GM18511 (cell line): ENCODE data around the gene NR2C2AP.
A peak's percentile ranks its signal among the peaks of the same experiment; 100 is the strongest.

Experiments used
- ATAC-seq: cut with Tn5 transposase; IDR thresholded peaks from one replicate; pipeline ENCODE4 v1.9.1; 2021; ENCODE audit warnings: mild to moderate bottlenecking, moderate library complexity; ENCODE audit not compliant: unreplicated experiment

NR2C2AP gene

GRCh38 chr19:19215792-19216191, 12.6 kb upstream of the NR2C2AP start:
- ATAC-seq = no peak

GRCh38 chr19:19214892-19215291, 11.7 kb upstream of the NR2C2AP start:
- no peak for ATAC-seq

GRCh38 chr19:19214159-19214490, 10.9 kb upstream of the NR2C2AP start:
- no peak for ATAC-seq

- no peak for ATAC-seq
Measured at GRCh38 chr19:19213426-19214158, 10.4 kb upstream of the NR2C2AP start.

- no peak for ATAC-seq
Measured at GRCh38 chr19:19212916-19213315, 9.7 kb upstream of the NR2C2AP start.

- no peak for ATAC-seq
Measured at GRCh38 chr19:19211499-19212420, 8.5 kb upstream of the NR2C2AP start, which contains the start of gene NCAN. NCAN (plus strand) TSS chr19:19211958; CDS start chr19:19216954, 4,996 bp downstream.

GRCh38 chr19:19209372-19209771, 6.2 kb upstream of the NR2C2AP start:
- ATAC-seq = no peak

GRCh38 chr19:19207637-19208572, 4.7 kb upstream of the NR2C2AP start:
- ATAC-seq = no peak

GRCh38 chr19:19206938-19207337, 3.7 kb upstream of the NR2C2AP start:
- no peak for ATAC-seq

- ATAC-seq = no peak
Measured at GRCh38 chr19:19205416-19206410, 2.5 kb upstream of the NR2C2AP start.

GRCh38 chr19:19204181-19204580, 967 bp upstream of the NR2C2AP start:
- ATAC-seq = no peak

- no peak for ATAC-seq
Measured at GRCh38 chr19:19202707-19203011, 555 bp downstream of the NR2C2AP start.

- no peak for ATAC-seq
Measured at GRCh38 chr19:19201697-19202630, 1.2 kb downstream of the NR2C2AP start.

GRCh38 chr19:19193926-19194325, 9.3 kb downstream of the NR2C2AP start:
- no peak for ATAC-seq

GRCh38 chr19:19192910-19193423, 10.2 kb downstream of the NR2C2AP start:
- peak; percentile 8 for ATAC-seq

- ATAC-seq = peak; percentile 92
Measured at GRCh38 chr19:19192078-19192882, 10.9 kb downstream of the NR2C2AP start, which contains the start of the genes BORCS8 and RFXANK. BORCS8 (minus strand) TSS chr19:19192152; CDS start chr19:19192117, 35 bp downstream. RFXANK (plus strand) TSS chr19:19192258; CDS start chr19:19193947, 1,689 bp downstream.

- no peak for ATAC-seq
Measured at GRCh38 chr19:19191768-19192077, 11.5 kb downstream of the NR2C2AP start.

- ATAC-seq = no peak
Measured at GRCh38 chr19:19186742-19187141, 16.5 kb downstream of the NR2C2AP start.
